Stimulated activated CD4-positive, alpha-beta T cell treated with anti-CD3 and anti-CD28 coated beads, Interleukin-12 subunit alpha, Interleukin-12 subunit beta, amount 100 ng/mL, for 24 hours (primary cell): ENCODE measurements around the gene BAG1.

Experiments
- DNase-seq, 2 experiments: peaks; one replicate each; pipeline ENCODE4 v3.0.0-alpha.2; 2020; ENCODE audit warnings: low read depth in 2 of 2

The BAG1 gene

DNA sequence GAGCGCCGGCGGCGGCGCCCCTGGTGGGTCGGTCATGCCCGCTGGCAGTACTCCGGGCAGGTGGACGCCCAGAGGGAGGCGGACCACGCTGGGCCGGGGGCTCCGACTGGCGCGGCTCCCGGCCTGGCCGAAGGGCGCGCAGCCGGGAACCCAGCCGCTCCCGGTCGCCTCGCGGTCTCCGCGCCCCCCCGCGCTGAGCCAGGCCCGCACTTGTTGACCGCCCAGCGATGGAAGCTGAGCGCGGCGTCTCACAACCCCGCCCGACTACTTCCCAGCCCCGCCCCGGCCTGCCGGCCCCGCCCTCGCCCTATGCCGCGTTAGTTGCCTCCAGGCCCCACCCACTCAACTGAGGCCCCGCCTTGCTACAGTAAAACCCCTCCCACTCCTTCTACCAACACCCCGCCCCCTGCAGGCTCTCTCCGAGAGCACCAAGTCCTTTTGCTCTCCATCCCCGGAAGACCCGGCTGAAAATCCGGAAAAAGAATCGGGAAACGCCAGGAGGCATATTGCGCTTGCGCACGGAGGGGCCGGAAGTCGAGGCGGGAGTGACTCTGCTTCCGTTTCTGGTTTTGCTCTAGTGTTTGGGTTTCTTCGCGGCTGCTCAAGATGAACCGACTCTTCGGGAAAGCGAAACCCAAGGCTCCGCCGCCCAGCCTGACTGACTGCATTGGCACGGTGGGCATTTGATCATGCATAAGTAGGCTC lies at the start of gene BAG1, which contains the start of gene CHMP5:
TSS of gene BAG1 (minus strand) at position 236 of the 705 bp plus-strand sequence.
TSS of gene CHMP5 (plus strand) at position 577 of the 705 bp plus-strand sequence. CDS start at position 607, 30 bp downstream.
- peak; percentile 99 to 100 for DNase-seq

DNA sequence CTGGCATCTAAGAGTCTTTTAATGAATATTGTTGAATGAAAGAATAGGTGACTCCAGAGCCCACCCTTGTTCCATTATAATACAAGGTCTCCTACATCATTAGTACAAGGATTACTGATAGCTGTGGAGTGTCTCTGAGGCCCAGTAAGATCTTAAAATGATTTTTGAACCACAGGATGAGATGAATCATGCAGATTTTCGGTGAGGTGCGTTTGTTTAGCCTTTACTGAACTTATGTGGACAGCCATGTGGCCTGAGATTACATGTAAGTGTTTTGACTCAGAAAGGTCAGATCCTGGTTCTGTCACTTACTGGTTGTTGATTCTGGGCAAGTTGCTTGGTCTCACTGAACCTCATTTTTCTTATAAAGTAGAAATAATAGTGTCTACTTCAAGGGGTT lies 47.4 kb upstream of the BAG1 start:
- no peak for DNase-seq

DNA sequence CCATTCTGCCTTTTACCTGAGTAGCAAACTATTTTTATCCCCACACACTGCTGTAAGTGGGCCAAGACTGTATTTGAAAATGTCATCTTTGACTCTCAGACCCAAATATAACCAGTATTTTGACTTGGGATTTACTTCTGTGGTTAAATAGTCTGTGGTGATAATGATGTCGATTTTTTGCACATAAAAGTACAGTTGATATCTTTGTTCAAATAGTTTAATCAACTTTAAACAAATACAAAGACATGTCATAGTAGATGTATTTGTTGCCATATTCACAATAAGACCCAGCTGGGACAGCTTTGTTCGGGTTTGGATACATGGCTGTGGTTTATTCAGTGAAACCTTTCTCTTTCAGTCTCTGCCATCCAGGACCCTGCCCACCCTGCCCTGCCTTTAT lies 46.2 kb upstream of the BAG1 start:
- no peak for DNase-seq

DNA sequence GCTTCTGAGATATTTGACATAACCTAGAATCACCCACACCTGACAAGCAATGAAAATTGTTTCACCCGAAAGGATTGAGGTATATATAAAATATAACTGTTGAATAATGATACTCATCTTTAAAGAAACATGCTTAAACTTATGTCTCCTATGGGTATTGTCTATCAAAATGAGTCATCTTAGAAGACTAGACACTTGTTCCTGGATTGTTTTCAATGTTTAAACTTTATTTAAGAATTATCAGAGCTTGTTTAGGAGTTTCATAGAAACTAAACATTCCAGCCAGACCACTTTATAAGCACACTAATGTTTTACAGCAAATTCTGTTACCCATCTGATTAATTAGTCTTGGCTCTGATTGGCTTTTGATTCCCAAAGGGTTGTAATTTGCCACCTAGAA lies 45.4 kb upstream of the BAG1 start:
- DNase-seq = no peak

DNA sequence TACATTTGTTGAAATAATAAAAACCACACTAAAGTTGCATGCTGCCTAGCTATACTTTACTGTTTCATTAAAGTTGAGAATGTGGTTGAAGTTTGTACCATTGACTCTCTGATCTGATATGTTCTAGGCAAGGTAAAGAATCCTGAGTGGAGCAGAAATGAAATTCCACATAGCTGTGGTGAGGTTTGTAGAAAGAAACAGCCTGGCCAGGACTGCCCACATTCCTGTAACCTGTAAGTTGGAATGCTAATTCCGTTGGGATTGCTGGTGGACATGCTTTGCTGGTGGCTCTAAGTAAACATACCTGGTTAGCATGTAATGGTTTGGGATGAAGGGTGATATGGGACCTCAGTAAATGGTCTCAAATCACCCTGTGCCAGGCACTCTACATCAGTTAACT lies 42.6 kb upstream of the BAG1 start:
- DNase-seq = no peak

DNA sequence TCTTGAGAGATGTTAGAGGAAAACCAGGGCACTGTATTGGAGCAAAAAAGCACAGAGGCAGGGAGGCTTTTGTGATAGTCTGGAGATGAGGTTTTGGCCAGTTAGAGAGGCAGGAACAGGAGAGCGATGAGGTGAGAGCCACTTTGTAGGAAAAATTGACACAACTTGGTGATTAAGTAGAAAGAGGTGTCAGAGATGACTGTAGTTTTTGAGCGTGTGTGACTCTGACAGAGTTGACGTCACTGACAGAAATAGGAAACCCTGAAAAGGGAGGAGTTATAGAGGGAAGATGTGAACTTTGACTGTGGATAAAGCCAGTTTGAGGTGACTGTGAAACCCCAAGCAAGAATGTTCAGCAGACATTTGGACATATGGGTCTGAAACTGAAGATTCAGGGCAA lies 41.5 kb upstream of the BAG1 start:
- no peak for DNase-seq

DNA sequence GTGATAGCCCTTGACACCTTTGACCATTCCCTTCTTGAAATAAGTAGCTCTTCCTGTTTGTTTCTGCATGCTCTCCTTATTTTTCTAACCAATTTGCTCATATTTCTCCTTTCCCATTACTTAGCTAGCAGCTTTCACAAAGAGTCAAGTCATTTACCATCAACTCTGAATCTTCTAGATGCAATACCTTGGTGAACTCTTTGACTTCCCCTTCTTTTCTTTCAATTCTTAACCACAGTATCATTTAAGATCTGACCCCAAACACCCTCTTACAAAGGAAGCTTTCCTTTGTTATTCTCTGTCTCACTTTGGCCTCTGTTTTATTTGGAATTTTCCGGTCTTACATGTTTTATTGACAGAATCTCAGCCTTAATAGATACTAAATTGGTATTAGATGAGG lies 39.9 kb upstream of the BAG1 start:
- no peak for DNase-seq

DNA sequence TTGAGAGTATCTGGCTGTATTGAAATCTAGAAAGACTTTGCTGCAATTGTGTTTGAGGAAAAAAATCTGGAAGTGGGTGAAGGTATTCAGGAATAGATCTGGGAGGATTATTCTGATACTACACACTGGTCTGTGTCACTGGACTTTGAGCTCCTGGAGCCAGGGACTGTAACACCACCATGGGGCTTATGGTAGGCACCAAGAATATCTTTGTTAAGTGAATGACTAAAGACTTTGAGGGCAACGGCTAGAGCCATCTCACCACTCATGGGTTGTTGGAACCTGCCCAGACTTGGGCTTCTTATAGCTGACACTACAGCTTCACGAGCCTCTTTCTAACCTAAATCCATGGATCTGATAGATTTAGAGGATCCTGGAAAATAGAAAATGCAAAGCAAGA lies 36.0 kb upstream of the BAG1 start:
- DNase-seq = no peak

DNA sequence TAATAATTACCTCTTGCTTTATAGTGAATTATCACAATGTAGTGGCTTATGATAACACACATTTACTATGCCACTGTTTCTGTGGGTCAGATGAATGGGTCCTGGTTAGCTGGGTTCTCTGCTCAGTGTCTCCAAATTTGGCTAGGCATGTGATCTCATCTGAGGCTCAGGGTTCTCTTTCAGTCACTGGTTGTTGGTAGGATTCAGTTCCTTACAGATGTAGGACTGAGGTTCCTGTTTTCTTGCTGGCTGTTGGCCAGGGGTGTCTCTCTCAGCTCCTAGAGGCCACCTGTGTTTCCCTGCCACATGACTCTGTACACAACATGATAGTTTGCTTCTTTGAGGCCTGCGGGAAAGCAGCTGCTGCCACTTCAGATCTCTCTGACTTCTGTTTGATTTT lies 32.9 kb upstream of the BAG1 start:
- DNase-seq = no peak

DNA sequence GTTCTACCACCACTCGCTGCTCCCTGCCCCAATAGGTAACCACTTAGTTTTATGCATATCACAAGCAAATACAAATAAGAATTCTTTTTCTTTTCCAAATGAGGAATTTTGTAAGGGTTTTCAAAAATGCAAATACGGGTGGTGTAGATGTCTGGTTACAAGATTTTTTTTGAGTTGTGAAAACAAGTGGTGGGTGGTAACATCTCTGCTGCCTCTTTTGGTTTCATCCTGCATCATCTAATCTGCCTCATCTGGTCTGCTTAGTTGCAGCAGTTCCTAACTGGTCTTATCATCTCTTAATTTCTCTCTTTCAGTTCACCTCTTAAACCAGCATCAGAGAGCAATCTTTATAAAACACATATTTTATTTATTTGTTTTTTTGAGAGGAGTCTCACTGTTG lies 31.1 kb upstream of the BAG1 start:
- DNase-seq = no peak

DNA sequence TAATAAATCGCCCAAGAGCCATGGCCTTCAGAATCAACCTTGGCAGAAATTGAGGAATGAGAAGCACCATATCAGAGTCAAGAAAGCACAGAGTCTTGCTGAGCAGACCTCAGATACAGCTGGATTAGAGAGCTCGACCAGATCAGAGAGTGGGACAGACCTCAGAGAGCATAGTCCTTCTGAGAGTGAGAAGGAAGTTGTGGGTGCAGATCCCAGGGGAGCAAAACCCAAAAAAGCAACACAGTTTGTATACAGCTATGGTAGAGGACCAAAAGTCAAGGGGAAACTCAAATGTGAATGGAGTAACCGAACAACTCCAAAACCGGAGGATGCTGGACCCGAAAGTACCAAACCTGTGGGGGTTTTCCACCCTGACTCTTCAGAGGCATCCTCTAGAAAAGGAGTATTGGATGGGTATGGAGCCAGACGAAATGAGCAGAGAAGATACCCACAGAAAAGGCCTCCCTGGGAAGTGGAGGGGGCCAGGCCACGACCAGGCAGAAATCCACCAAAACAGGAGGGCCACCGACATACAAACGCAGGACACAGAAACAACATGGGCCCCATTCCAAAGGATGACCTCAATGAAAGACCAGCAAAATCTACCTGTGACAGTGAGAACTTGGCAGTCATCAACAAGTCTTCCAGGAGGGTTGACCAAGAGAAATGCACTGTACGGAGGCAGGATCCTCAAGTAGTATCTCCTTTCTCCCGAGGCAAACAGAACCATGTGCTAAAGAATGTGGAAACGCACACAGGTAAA lies 30.3 kb upstream of the BAG1 start:
- no peak for DNase-seq

DNA sequence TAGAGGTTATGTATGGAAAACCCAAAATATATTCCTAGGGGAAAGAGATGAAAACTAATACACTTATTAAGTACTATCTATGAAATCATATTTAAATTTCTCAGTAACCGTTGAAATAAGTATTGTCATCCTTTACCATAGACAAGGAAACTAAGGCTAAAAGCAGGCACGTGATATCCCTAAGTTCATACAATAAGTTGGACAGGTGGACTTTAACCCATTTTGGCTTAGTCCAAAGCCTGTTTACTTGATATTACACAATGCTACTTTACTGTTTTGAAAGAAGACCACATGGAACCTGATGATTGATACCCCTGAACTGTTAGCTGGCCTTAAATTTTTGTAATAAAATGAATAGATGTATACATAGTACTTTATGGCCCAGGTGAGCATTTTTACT lies 29.3 kb upstream of the BAG1 start:
- DNase-seq = no peak

DNA sequence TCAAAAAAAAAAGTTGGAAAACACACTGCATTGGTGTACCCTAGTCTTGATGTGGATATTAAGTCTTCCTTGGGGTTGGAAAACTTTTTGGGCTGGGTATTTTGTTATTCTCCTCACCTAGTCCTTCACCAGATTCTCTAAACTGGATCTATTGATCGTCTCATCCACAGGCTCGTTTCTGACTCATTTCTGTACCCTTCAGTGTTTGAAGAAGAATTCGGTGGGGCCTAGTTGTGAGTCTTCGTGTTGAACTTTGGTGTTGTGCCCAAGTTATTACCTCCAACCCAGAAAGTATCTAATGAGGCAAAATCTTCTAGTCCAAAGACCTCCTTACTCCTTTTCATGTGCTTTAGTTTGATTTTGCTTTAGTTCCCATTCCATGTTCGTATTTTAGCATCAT lies 27.4 kb upstream of the BAG1 start:
- no peak for DNase-seq

DNA sequence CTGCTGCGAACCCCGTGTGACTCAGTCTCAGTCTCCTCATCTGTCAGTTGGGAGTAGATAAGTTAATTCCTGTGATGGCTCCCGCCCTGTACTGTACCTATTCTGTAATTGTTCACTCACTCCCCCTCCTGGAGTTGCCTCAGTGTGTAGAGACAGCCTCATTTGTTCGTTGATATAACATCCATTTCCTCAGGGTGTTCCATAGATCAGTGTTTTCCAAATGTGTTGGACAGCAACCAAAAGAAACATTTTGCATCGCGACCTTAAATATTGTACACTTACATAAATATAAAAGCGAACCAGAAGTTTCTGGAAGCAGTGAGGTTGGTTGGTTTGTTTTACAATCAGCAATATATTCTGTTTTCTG lies 26.5 kb upstream of the BAG1 start:
- no peak for DNase-seq

DNA sequence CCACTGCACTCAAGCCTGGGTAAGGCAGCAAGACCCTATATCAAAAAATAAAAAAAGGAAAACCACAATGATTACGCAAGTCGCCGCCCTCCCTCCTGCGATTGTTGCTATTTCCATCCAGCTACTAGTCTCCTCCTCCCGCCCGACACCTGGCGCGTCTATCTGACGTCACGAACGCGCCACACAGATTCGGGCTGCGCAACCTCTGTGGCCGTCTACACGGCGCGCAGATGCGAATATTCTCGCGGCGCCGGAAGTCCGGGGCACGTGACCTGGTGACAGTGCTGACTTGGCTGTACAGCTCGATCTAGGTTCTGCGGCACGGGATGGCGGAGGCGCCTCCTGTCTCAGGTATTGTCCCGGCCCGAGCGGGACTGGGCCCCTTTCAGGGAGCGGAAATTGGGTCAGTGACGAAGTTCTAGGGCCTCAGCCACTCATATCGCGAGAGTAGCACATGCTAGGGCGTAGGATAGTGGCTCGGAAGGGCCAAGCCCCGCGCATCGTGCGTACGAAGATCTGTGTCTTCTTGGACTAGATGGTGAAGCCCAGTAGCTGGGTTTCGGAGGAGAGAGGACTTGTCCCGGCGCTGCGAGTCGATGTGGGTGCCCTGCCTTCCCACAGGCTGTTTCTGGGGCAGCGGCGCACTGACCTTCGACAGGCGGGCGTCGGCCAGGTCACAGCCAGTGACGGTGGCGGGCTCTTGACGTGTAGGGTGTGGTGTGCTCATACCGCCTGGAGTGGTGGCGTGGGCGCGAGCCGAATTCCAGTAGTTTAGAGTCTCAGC lies 25.9 kb upstream of the BAG1 start, which contains the start of gene NFX1:
TSS of gene NFX1 (plus strand) at position 270 of the 784 bp plus-strand sequence. CDS start at position 327, 57 bp downstream.
- DNase-seq = peak; percentile 96 to 97

DNA sequence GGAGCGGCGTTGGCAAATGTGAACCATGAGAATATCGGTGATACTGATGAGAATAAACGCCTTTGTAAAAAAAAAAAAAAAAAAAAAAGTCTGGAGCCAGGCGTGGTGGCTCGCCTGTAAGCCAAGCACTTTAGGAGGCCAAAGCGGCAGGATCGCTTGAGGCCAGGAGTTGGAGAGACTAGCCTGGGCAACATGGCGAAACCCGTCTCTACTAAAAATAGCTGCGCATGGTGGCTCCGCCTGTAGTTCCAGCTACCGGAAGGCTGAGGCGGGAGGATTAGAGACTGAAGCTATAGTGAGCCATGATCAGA lies 25.4 kb upstream of the BAG1 start:
- no peak for DNase-seq

DNA sequence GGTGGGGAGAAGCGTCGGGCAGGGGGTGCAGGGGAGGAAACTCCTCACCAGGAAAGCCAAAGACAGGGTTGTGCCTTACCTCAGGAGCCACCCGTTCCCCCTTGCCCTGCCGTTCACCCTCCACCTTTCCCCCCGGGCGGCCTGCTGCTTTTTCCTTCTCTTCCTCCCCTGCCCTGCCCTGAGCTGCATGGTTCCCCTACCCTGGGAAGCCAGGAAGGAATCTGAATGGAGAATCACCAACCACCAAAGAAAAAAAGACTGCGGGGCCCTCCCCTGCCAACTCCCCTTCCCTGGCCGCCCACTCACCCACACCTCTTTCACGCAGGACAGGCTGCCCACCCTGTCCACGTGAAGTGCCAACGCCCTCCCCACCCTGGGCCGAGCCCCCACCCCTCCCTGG lies 25.0 kb upstream of the BAG1 start:
- peak in 1 of 2 experiments; percentile 20 for DNase-seq

DNA sequence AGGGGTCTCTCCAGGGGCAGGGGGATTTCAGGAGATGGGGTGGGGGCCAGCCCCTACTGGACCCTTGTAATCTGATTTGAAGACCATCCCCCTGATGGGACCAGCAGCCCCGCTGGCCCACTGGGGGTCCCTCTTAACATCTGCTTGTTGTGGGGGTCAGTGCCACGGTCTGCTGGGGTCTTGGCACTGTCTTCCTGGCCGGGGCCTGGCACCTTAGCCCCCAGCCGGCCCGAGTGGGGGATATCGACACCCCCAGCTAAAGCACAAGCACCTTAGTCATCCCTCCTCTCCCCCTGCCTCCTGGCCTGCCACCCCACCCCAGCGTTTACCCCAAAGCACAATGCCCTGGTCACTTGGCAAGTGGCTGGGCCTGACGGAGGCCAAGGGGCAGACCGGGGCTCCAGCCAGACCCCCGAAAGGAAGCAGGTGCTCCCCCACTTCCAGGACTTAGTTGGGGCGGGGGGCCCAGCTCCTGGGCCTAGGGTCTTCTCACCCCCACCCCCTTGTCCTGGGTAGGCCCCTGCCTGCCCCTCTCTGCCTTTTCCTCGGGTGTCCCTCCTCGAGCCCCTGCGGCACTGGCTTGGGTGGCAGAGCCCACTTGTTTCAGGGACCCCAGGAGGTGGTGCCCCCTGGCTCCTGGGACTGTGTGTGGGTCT lies 24.4 kb upstream of the BAG1 start:
- DNase-seq = no peak

DNA sequence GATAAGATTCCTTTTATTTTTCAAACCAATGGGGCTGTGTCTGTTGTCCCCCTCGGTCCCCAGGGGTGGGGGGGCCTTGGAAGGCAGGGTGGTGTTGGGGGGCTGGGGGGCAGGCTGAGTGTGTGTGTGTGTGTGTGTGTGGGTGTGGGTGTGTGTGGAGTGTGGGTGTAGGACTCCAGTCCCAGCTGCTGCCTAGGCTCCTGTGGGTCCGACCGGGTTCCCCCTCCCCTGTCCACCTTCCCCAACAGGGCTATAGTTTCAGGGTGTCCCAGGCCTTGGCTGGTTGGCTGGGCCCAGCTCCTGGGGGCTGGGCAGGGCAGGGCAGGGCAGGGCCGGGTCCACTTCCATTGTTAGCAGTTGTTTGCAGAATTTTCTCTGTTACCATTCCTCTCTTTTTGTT lies 23.7 kb upstream of the BAG1 start:
- DNase-seq = no peak

DNA sequence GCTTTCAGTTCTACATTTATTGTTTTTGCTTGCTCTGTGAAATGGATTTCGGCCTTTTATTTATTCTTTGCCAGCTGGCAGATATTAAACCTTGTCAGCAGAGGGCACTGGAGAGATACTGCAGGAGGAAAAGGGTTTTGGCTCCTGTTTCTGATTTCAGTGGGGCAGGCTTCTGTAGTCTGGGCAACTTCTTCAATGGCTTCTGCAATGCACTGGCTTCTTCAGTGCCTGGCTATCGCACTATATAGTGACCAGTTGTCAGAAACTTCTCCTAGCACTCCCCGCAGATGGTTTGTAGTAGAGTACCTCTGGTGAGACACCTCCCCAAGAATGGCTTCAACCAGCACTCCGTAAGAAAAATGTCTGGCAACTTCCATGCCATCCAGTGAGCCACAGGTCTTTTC lies 22.6 kb upstream of the BAG1 start:
- no peak for DNase-seq

DNA sequence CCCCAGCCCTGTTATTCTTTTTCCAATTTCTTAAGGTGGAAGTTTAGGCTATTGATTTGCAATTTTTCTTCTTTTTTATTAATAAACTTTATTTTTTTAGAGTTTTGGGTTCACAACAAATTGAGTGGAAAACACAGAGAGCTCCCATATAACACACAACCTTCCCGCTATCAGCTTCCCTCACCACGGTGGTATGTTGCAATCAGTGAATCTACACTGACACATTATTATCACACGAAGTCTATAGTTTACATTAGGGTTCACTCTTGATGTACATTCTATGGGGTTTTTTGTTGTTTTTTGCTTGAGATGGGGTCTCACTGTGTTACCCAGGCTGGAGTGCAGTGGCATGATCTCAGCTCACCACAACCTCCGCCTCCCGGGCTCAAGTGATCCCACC lies 21.0 kb upstream of the BAG1 start:
- DNase-seq = no peak

DNA sequence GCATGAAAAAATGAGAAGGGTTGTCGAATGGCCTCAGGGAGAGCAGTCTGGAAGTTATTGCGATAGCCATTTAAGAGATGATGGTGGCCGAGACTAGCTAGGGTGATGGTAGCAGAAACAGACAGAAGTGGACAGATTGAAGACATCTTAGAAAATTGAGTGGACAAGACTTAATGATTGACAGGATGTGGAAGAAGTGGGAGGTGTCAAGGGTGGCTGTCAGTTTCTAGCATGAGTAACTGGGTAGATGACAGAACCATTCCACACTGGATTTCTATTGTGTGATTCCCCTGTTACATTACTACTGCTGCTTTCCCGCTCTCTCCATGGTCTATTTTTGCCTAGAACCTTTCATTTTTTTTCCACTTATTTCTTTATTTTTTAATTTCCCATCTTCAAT lies 13.0 kb upstream of the BAG1 start:
- no peak for DNase-seq
